Gastroesophageal sphincter (tissue), 3 donors: ENCODE results near the gene TIPRL.

ENCODE experiments used
- POLR2A ChIP-seq, 2 donors: fragments of 450-650 bp; IDR thresholded peaks; one replicate each; pipeline ENCODE4 v1.6.1; 2017; ENCODE audit warnings: antibody characterized with exemption in 2 of 2, mild to moderate bottlenecking in 2 of 2, moderate library complexity in 1 of 2
- TF ChIP-seq, protein P1 (sequence below), 4 experiments: fragments of 200-600 bp in 2 of 4; fragments of 450-650 bp in 2 of 4; sonication (generic) in 1 of 4; IDR thresholded peaks; one replicate each; pipeline ENCODE4 v1.5.1; 2017 to 2019; ENCODE audit warnings: antibody characterized with exemption in 4 of 4, mild to moderate bottlenecking in 2 of 4, moderate library complexity in 2 of 4

GRCh38 chr1:168138134-168138533, 40.6 kb upstream of the TIPRL start:
- TF ChIP-seq, protein P1, sequence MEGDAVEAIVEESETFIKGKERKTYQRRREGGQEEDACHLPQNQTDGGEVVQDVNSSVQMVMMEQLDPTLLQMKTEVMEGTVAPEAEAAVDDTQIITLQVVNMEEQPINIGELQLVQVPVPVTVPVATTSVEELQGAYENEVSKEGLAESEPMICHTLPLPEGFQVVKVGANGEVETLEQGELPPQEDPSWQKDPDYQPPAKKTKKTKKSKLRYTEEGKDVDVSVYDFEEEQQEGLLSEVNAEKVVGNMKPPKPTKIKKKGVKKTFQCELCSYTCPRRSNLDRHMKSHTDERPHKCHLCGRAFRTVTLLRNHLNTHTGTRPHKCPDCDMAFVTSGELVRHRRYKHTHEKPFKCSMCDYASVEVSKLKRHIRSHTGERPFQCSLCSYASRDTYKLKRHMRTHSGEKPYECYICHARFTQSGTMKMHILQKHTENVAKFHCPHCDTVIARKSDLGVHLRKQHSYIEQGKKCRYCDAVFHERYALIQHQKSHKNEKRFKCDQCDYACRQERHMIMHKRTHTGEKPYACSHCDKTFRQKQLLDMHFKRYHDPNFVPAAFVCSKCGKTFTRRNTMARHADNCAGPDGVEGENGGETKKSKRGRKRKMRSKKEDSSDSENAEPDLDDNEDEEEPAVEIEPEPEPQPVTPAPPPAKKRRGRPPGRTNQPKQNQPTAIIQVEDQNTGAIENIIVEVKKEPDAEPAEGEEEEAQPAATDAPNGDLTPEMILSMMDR (IDR thresholded peaks at IDR 0.05): no peak
- no peak for TF ChIP-seq POLR2A (IDR thresholded peaks at IDR 0.05)
